HepG2 (cell line): ENCODE results near the gene CACNA1D. TPM values are rescaled to one million over a fixed set of nuclear protein-coding genes. Genes with fewer than 3 reads are reported as not detected.

Source experiments
- ATAC-seq: fragments of 200-7000 bp; cut with Tn5 transposase; 3 replicates; pipeline ENCODE4 v1.9.1; 2020; ENCODE audit warnings: mild to moderate bottlenecking, moderate library complexity
- BruUV-seq: library from RNA; stranded (reverse); fragments of 400-500 nt; replicated peaks from 2 replicates; lab custom pipeline; 2021; lab: Mats Ljungman, UMichigan
- CTCF ChIA-PET: fragments of 300-600 bp; formaldehyde crosslinking; extraction: SDS; loops from one replicate; lab custom pipeline; 2021; ENCODE audit warnings: low total read pairs, inconsistent platforms, low intra/inter-chr PET ratio; lab: Yijun Ruan, JAX
- POLR2A ChIA-PET: fragments of 350-600 bp; sonication (Branson Sonifier 250); formaldehyde crosslinking; loops from one replicate; lab custom pipeline; 2020; ENCODE audit warnings: antibody characterized with exemption, inconsistent platforms; lab: Yijun Ruan, JAX
- DNase-seq: peaks from one replicate; pipeline ENCODE4 v3.0.0-alpha.2; 2015; ENCODE audit warnings: low spot score
- FAIRE-seq: peaks from 3 replicates; lab custom pipeline; 2011; peaks lifted over from hg19 to GRCh38; lab: Jason Lieb, UNC
- H2AFZ ChIP-seq: one replicate; pipeline ENCODE4 v1.6.1; 2011; ENCODE audit warnings: low read length, inconsistent platforms
- H3K27ac ChIP-seq: fragments of 300-600 bp; 3 replicates; pipeline ENCODE4 v1.8.0; 2011; ENCODE audit warnings: mixed run types, mild to moderate bottlenecking, mixed read lengths, low read length, inconsistent platforms; ENCODE audit not compliant: insufficient read depth; ENCODE audit errors: extremely low read length
- H3K27me3 ChIP-seq, 2 experiments: fragments of 200-600 bp in 1 of 2; 2 replicates in 1 of 2; 3 replicates in 1 of 2; pipeline versions ENCODE4 v1.6.0 to v1.8.0; 2011; ENCODE audit warnings: low read length in 2 of 2, mild to moderate bottlenecking in 2 of 2, moderate library complexity in 2 of 2, inconsistent platforms in 1 of 2; ENCODE audit not compliant: insufficient read depth in 2 of 2, control insufficient read depth in 1 of 2
- H3K36me3 ChIP-seq, 2 experiments: fragments of 200-600 bp in 1 of 2; replicated peaks in 1 of 2; 2 replicates in 1 of 2; 3 replicates in 1 of 2; pipeline versions ENCODE4 v1.5.1 to v1.8.0; 2011; ENCODE audit warnings: low read length in 2 of 2, inconsistent platforms in 1 of 2; ENCODE audit not compliant: insufficient read depth in 2 of 2, control insufficient read depth in 1 of 2
- H3K4me1 ChIP-seq: 2 replicates; pipeline ENCODE4 v1.5.1; 2012; ENCODE audit warnings: low read length, inconsistent platforms; ENCODE audit not compliant: insufficient read depth
- H3K4me2 ChIP-seq: 2 replicates; pipeline ENCODE4 v1.6.0; 2011; ENCODE audit warnings: low read depth, low read length, inconsistent platforms
- H3K4me3 ChIP-seq, 3 experiments: fragments of 200-600 bp in 1 of 3; sonication (generic), shearing (Covaris generic) in 1 of 3; replicated peaks in 1 of 3; 2 replicates each; pipeline ENCODE4 v1.5.1; 2011 to 2016; ENCODE audit warnings: low read length in 3 of 3, inconsistent platforms in 2 of 3, low read depth in 2 of 3, mild to moderate bottlenecking in 2 of 3, control low read depth in 1 of 3, mixed read lengths in 1 of 3; ENCODE audit not compliant: insufficient read depth in 1 of 3
- H3K79me2 ChIP-seq: one replicate; pipeline ENCODE4 v1.6.1; 2011; ENCODE audit warnings: low read length, inconsistent platforms; ENCODE audit not compliant: insufficient read depth
- H3K9ac ChIP-seq: 2 replicates; pipeline ENCODE4 v1.6.0; 2011; ENCODE audit warnings: mild to moderate bottlenecking, low read depth, low read length, inconsistent platforms; ENCODE audit not compliant: insufficient read depth
- H3K9me3 ChIP-seq: 2 replicates; pipeline ENCODE4 v1.5.1; 2012; ENCODE audit warnings: mild to moderate bottlenecking, low read length
- H4K20me1 ChIP-seq: 2 replicates; pipeline ENCODE4 v1.6.0; 2011; ENCODE audit warnings: inconsistent platforms, mild to moderate bottlenecking, low read length, moderate library complexity; ENCODE audit not compliant: insufficient read depth
- ASH2L ChIP-seq: fragments of 300-600, 200-600 bp; sonication (generic); IDR thresholded peaks from 2 replicates; pipeline ENCODE4 v1.7.0; 2017; ENCODE audit warnings: low read depth, mild to moderate bottlenecking, moderate library complexity, mixed read lengths, low read length; ENCODE audit not compliant: insufficient read length
- CBX5 ChIP-seq: sonication (generic); formaldehyde crosslinking; IDR thresholded peaks from 2 replicates; pipeline ENCODE4 v1.4.0; 2020; ENCODE audit warnings: missing genetic modification reagents, borderline replicate concordance
- SSRP1 ChIP-seq: IDR thresholded peaks from 2 replicates; pipeline ENCODE4 v1.6.1; 2016; ENCODE audit warnings: control low read depth
- SUZ12 ChIP-seq: fragments of 150-350 bp; IDR thresholded peaks from 2 replicates; pipeline ENCODE4 v1.6.1; 2014; ENCODE audit warnings: low read depth, low read length
- TIGD3 ChIP-seq: sonication (generic); formaldehyde crosslinking; IDR thresholded peaks from 2 replicates; pipeline ENCODE4 v1.5.1; 2020; ENCODE audit warnings: mild to moderate bottlenecking, missing genetic modification reagents, borderline replicate concordance
- TRIM24 ChIP-seq: sonication (generic); formaldehyde crosslinking; IDR thresholded peaks from 2 replicates; pipeline ENCODE4 v1.8.0; 2022; ENCODE audit warnings: mild to moderate bottlenecking, missing genetic modification reagents
- ZBTB34 ChIP-seq: sonication (generic); formaldehyde crosslinking; IDR thresholded peaks from 2 replicates; pipeline ENCODE4 v1.8.0; 2022; ENCODE audit warnings: mild to moderate bottlenecking, missing genetic modification reagents
- ZBTB46 ChIP-seq: sonication (generic); formaldehyde crosslinking; IDR thresholded peaks from 2 replicates; pipeline ENCODE4 v1.4.0; 2020; ENCODE audit warnings: mild to moderate bottlenecking, missing genetic modification reagents, borderline replicate concordance
- ZFYVE20 ChIP-seq: sonication (generic); formaldehyde crosslinking; IDR thresholded peaks from 2 replicates; pipeline ENCODE4 v1.8.0; 2023; ENCODE audit warnings: low read depth, mild to moderate bottlenecking, moderate library complexity, missing genetic modification reagents, borderline replicate concordance
- ZNF615 ChIP-seq: sonication (generic); formaldehyde crosslinking; IDR thresholded peaks from 2 replicates; pipeline ENCODE4 v1.5.0; 2020; ENCODE audit warnings: mild to moderate bottlenecking, missing genetic modification reagents, borderline replicate concordance
- WGBS: methylation state at CpG from one replicate; pipeline ENCODE4 v1.1.6; 2017; ENCODE audit warnings: low lambda C conversion rate; 5-methylcytosine and 5-hydroxymethylcytosine counted together
- in situ Hi-C: cut with HindIII; loops from 2 replicates; pipeline ENCODE4 v1.10.0; 2017; ENCODE audit warnings: low pct_unique_long_range_greater_than_20kb; ENCODE audit not compliant: extremely low pct_ligation_motif_present
- intact Hi-C: fragments of 100-400 bp; cut with micrococcal nuclease; formaldehyde crosslinking; loops from one replicate; pipeline ENCODE4 v1.10.0; 2022; ENCODE audit not compliant: unreplicated experiment
- polyA plus RNA-seq, 8 experiments: library from polyadenylated mRNA; depleted of rRNA in 3 of 8; stranded (reverse) in 7 of 8; unstranded in 1 of 8; fragments of >200 nt; fragmentation: Illumina TruSeq in 4 of 8; extraction: Trizol in 4 of 8; gene quantifications; 2 replicates each; pipeline versions ENCODE4 v1.2.1 to v1.2.3, GENCODE V29; 2011 to 2016; ENCODE audit warnings: low read depth in 4 of 8, missing spikeins in 1 of 8, mixed read lengths in 1 of 8; ENCODE audit not compliant: insufficient read depth in 1 of 8
- total RNA-seq, 5 experiments: library from RNA; depleted of rRNA; stranded (reverse); fragments of >200 nt; fragmentation: Illumina TruSeq; extraction: Trizol; gene quantifications; 2 replicates each; pipeline ENCODE4 v1.2.3, GENCODE V29; 2016; ENCODE audit warnings: low read depth in 1 of 5

Gene CACNA1D
- total and polyA plus RNA-seq, 2 of the 13 experiments (the other 11 are each of a cell fraction or from before 2014, with no cell fraction given) = 0.26 to 0.38 TPM

GRCh38 chr3:53657651-53658050, 163.2 kb downstream of the CACNA1D start (continued):
- TF ChIP-seq ZBTB34 = no peak
- no peak for TF ChIP-seq SUZ12
- no peak for TF ChIP-seq ZFYVE20
- TF ChIP-seq, all 625 proteins: peak for 0

GRCh38 chr3:53658613-53659193, 164.3 kb downstream of the CACNA1D start:
- H4K20me1 ChIP-seq = no peaks in the 10 kb centered on the region
- BruUV-seq = no TSS peak
- no peaks in the 10 kb centered on the region for H3K4me1 ChIP-seq
- 37% methylated on average over 6 of the region's 6 CpGs for WGBS
- no peaks in the 10 kb centered on the region for H3K36me3 ChIP-seq
- no peaks in the 10 kb centered on the region for H3K79me2 ChIP-seq
- no peak overlapping the region for H2AFZ ChIP-seq
- intact Hi-C loops (no loop called here), in situ Hi-C loops (no loop called here)
- POLR2A ChIA-PET = no interaction called here
- H3K27me3 ChIP-seq = no peaks in the 10 kb centered on the region
- H3K4me3 ChIP-seq = no peak overlapping the region
- no peaks in the 10 kb centered on the region for H3K9me3 ChIP-seq
- no peak overlapping the region for H3K9ac ChIP-seq
- FAIRE-seq (no peak), ATAC-seq (no peak), DNase-seq (no peak)
- TF ChIP-seq SSRP1 (CRISPR knock-in tag) (no peak), ZNF615 (CRISPR knock-in tag) (no peak), ASH2L (no peak), ZBTB46 (CRISPR knock-in tag) (no peak), TRIM24 (CRISPR knock-in tag) (no peak), ZFYVE20 (no peak), TIGD3 (CRISPR knock-in tag) (no peak), CBX5 (CRISPR knock-in tag) (no peak)
- CTCF ChIA-PET = no interaction called here
- H3K27ac ChIP-seq = no peak overlapping the region
- H3K4me2 ChIP-seq = no peak overlapping the region
